H1 (cell line): ENCODE data around the gene ALPG. TPM values are rescaled to one million over a fixed set of nuclear protein-coding genes. Genes with fewer than 3 reads are reported as not detected.
"Not testable (repeated sequence)": the region's sequence is repeated elsewhere in the genome, so short reads cannot be mapped to it uniquely, and the experiment has no call there.

Source experiments
- CTCF ChIA-PET: fragments of 300-600 bp; sonication (Branson Sonifier 250); formaldehyde crosslinking; loops from one replicate; lab custom pipeline; 2021; ENCODE audit not compliant: partially characterized antibody; lab: Charles Lee
- POLR2A ChIA-PET: fragments of 300-600 bp; sonication (Branson Sonifier 250); formaldehyde crosslinking; loops from one replicate; lab custom pipeline; 2021; ENCODE audit warnings: inconsistent platforms; ENCODE audit not compliant: partially characterized antibody; lab: Charles Lee
- DNase-seq, 2 experiments: peaks; one replicate each; pipeline versions ENCODE4 v3.0.0 to v3.0.0-alpha.2; 2010 to 2022; ENCODE audit warnings: low spot score in 2 of 2, low read depth in 1 of 2, mixed read lengths in 1 of 2
- FAIRE-seq: peaks from 2 replicates; lab custom pipeline; 2011; peaks lifted over from hg19 to GRCh38; lab: Jason Lieb, UNC
- H2AFZ ChIP-seq: 2 replicates; pipeline ENCODE4 v1.8.1; 2012; ENCODE audit warnings: low read length, inconsistent platforms
- H2AK5ac ChIP-seq: 2 replicates; pipeline ENCODE4 v1.6.1; 2013; ENCODE audit warnings: low read depth, low read length
- H2BK120ac ChIP-seq: replicated peaks from 2 replicates; pipeline ENCODE3; 2013; ENCODE audit warnings: low read depth, low read length, inconsistent platforms
- H2BK12ac ChIP-seq: 2 replicates; pipeline ENCODE4 v1.6.1; 2013; ENCODE audit warnings: low read depth, low read length
- H2BK15ac ChIP-seq: 2 replicates; pipeline ENCODE4 v1.6.1; 2013; ENCODE audit warnings: low read length
- H2BK20ac ChIP-seq: 2 replicates; pipeline ENCODE4 v1.6.1; 2013; ENCODE audit warnings: low read length
- H2BK5ac ChIP-seq: 2 replicates; pipeline ENCODE4 v1.6.1; 2013; ENCODE audit warnings: low read depth, low read length
- H3K14ac ChIP-seq: 2 replicates; pipeline ENCODE4 v1.6.1; 2013; ENCODE audit warnings: inconsistent platforms; ENCODE audit not compliant: insufficient read length
- H3K18ac ChIP-seq: 2 replicates; pipeline ENCODE4 v1.6.1; 2013; ENCODE audit warnings: low read length; ENCODE audit errors: extremely low read depth
- H3K23ac ChIP-seq: 2 replicates; pipeline ENCODE4 v1.6.1; 2013; ENCODE audit warnings: inconsistent platforms; ENCODE audit not compliant: insufficient read length
- H3K23me2 ChIP-seq: 2 replicates; pipeline ENCODE4 v1.6.1; 2013; ENCODE audit warnings: low read depth, low read length
- H3K27ac ChIP-seq: 2 replicates; pipeline ENCODE4 v1.6.1; 2011; ENCODE audit warnings: low read depth, low read length, inconsistent platforms
- H3K27me3 ChIP-seq, 4 experiments: replicated peaks in 1 of 4; 1 replicate in 1 of 4; 2 replicates in 3 of 4; pipeline versions ENCODE4 v1.6.1 to v1.8.1; 2011 to 2013; ENCODE audit warnings: low read length in 3 of 4, mild to moderate bottlenecking in 3 of 4, inconsistent platforms in 2 of 4, mixed read lengths in 2 of 4, moderate library complexity in 1 of 4; ENCODE audit not compliant: control insufficient read depth in 3 of 4, insufficient read depth in 3 of 4; ENCODE audit errors: extremely low read depth in 1 of 4
- H3K36me3 ChIP-seq, 4 experiments: 2 replicates each; pipeline versions ENCODE4 v1.6.1 to v1.8.1; 2011 to 2013; ENCODE audit warnings: mild to moderate bottlenecking in 4 of 4, low read length in 3 of 4, moderate library complexity in 2 of 4, control low read depth in 1 of 4, inconsistent platforms in 1 of 4; ENCODE audit not compliant: insufficient read depth in 4 of 4, control insufficient read depth in 2 of 4
- H3K4ac ChIP-seq: replicated peaks from 2 replicates; pipeline ENCODE3; 2013; ENCODE audit warnings: low read length, low read depth, mixed read lengths, inconsistent platforms; ENCODE audit not compliant: insufficient read length
- H3K4me1 ChIP-seq, 4 experiments: replicated peaks in 1 of 4; 1 replicate in 1 of 4; 2 replicates in 3 of 4; pipeline versions ENCODE4 v1.6.1 to v1.8.1; 2011 to 2013; ENCODE audit warnings: low read length in 3 of 4, inconsistent platforms in 2 of 4, mixed read lengths in 1 of 4; ENCODE audit not compliant: insufficient read depth in 4 of 4, control insufficient read depth in 3 of 4
- H3K4me2 ChIP-seq, 2 experiments: 2 replicates each; pipeline versions ENCODE4 v1.6.1 to v1.8.1; 2011 to 2013; ENCODE audit warnings: low read depth in 2 of 2, low read length in 2 of 2, control low read depth in 1 of 2, inconsistent platforms in 1 of 2, mild to moderate bottlenecking in 1 of 2; ENCODE audit not compliant: insufficient read depth in 1 of 2
- H3K4me3 ChIP-seq, 4 experiments: fragments of 200-600, 300-600 bp in 1 of 4; sonication (generic), shearing (Covaris generic), sonication (Bioruptor Twin) in 1 of 4; 2 replicates each; pipeline versions ENCODE4 v1.5.1 to v1.8.1; 2011 to 2016; ENCODE audit warnings: low read length in 4 of 4, low read depth in 3 of 4, control low read depth in 2 of 4, inconsistent platforms in 2 of 4, mild to moderate bottlenecking in 2 of 4, mixed read lengths in 1 of 4, moderate library complexity in 1 of 4; ENCODE audit not compliant: insufficient read depth in 2 of 4; ENCODE audit errors: extremely low read depth in 1 of 4
- H3K56ac ChIP-seq: replicated peaks from 2 replicates; pipeline ENCODE3; 2013; ENCODE audit warnings: low read depth, mild to moderate bottlenecking, mixed read lengths, low read length, inconsistent platforms; ENCODE audit not compliant: insufficient read length
- H3K79me1 ChIP-seq: 2 replicates; pipeline ENCODE4 v1.6.1; 2013; ENCODE audit warnings: low read depth, low read length, control low read depth
- H3K79me2 ChIP-seq, 2 experiments: 2 replicates each; pipeline versions ENCODE4 v1.6.1 to v1.8.1; 2012 to 2013; ENCODE audit warnings: low read length in 2 of 2, mild to moderate bottlenecking in 2 of 2, inconsistent platforms in 1 of 2; ENCODE audit not compliant: insufficient read depth in 2 of 2, control insufficient read depth in 1 of 2
- H3K9ac ChIP-seq, 4 experiments: replicated peaks in 1 of 4; 1 replicate in 1 of 4; 2 replicates in 3 of 4; pipeline versions ENCODE4 v1.6.1 to v1.8.1; 2011 to 2013; ENCODE audit warnings: low read depth in 3 of 4, low read length in 3 of 4, control low read depth in 2 of 4, mild to moderate bottlenecking in 2 of 4, moderate library complexity in 2 of 4, inconsistent platforms in 1 of 4; ENCODE audit errors: extremely low read depth in 1 of 4
- H3K9me3 ChIP-seq, 2 experiments: 2 replicates each; pipeline versions ENCODE4 v1.6.1 to v1.8.1; 2012 to 2013; ENCODE audit warnings: mild to moderate bottlenecking in 2 of 2, moderate library complexity in 2 of 2, control low read depth in 1 of 2, inconsistent platforms in 1 of 2, low read depth in 1 of 2, low read length in 1 of 2, mixed read lengths in 1 of 2; ENCODE audit not compliant: insufficient read depth in 2 of 2
- H4K20me1 ChIP-seq, 2 experiments: replicated peaks in 1 of 2; 2 replicates each; pipeline versions ENCODE3 to v1.8.1; 2011 to 2013; ENCODE audit warnings: inconsistent platforms in 2 of 2, low read length in 2 of 2, mild to moderate bottlenecking in 1 of 2; ENCODE audit not compliant: insufficient read depth in 2 of 2, control insufficient read depth in 1 of 2
- H4K5ac ChIP-seq: 2 replicates; pipeline ENCODE4 v1.6.1; 2013; ENCODE audit warnings: low read length, low read depth, mixed read lengths, inconsistent platforms; ENCODE audit not compliant: insufficient read length
- H4K8ac ChIP-seq: 2 replicates; pipeline ENCODE4 v1.8.0; 2013; ENCODE audit warnings: mild to moderate bottlenecking, moderate library complexity, low read length, inconsistent platforms; ENCODE audit not compliant: insufficient read depth; ENCODE audit errors: extremely low read depth
- H4K91ac ChIP-seq: replicated peaks from 2 replicates; pipeline ENCODE3; 2013; ENCODE audit warnings: low read length, mixed read lengths, inconsistent platforms; ENCODE audit not compliant: insufficient read length
- BCL11A ChIP-seq, 2 experiments: IDR thresholded peaks; one replicate each; pipeline ENCODE4 v1.6.1; 2011; ENCODE audit warnings: low read depth in 2 of 2, low read length in 2 of 2, mild to moderate bottlenecking in 2 of 2
- CEBPB ChIP-seq: IDR thresholded peaks from 2 replicates; pipeline ENCODE4 v1.6.1; 2012; ENCODE audit warnings: low read depth, low read length
- CHD1 ChIP-seq: IDR thresholded peaks from 2 replicates; pipeline ENCODE4 v1.6.1; 2012; ENCODE audit warnings: low read depth, low read length, improper control_type of control experiment
- CREB1 ChIP-seq: IDR thresholded peaks from 2 replicates; pipeline ENCODE4 v1.6.1; 2012; ENCODE audit warnings: inconsistent platforms
- EZH2 ChIP-seq: fragments of 200-600 bp; sonication (generic); IDR thresholded peaks from 2 replicates; pipeline ENCODE4 v1.7.1; 2012; ENCODE audit warnings: low read depth, mild to moderate bottlenecking, moderate library complexity, low read length, inconsistent platforms; ENCODE audit not compliant: severe bottlenecking
- KDM1A ChIP-seq: fragments of 200-600, 300-600 bp; sonication (generic); IDR thresholded peaks from 2 replicates; pipeline ENCODE4 v1.7.1; 2016; ENCODE audit warnings: mild to moderate bottlenecking, low read length, borderline replicate concordance
- KDM4A ChIP-seq: IDR thresholded peaks from one replicate; pipeline ENCODE4 v1.7.1; 2012; ENCODE audit warnings: low read depth, mild to moderate bottlenecking, moderate library complexity, low read length, inconsistent platforms; ENCODE audit not compliant: severe bottlenecking
- MAX ChIP-seq: IDR thresholded peaks from 2 replicates; pipeline ENCODE4 v1.6.1; 2012; ENCODE audit warnings: inconsistent platforms
- PHF8 ChIP-seq: fragments of 200-600 bp; sonication (generic); conservative IDR thresholded peaks from 2 replicates; pipeline ENCODE4 v1.7.1; 2012; ENCODE audit warnings: low read depth, mild to moderate bottlenecking, inconsistent platforms, low read length, moderate library complexity
- RAD21 ChIP-seq, 2 experiments: IDR thresholded peaks in 1 of 2; conservative IDR thresholded peaks in 1 of 2; 2 replicates each; pipeline ENCODE4 v1.6.1; 2011; ENCODE audit warnings: low read depth in 2 of 2, low read length in 2 of 2, improper control_type of control experiment in 1 of 2, inconsistent platforms in 1 of 2, mild to moderate bottlenecking in 1 of 2, moderate library complexity in 1 of 2
- SIRT6 ChIP-seq: IDR thresholded peaks from one replicate; pipeline ENCODE4 v1.7.1; 2012; ENCODE audit warnings: low read length, inconsistent platforms
- SP4 ChIP-seq: IDR thresholded peaks from 2 replicates; pipeline ENCODE4 v1.6.1; 2012; ENCODE audit warnings: low read length, inconsistent platforms
- TBP ChIP-seq: IDR thresholded peaks from 2 replicates; pipeline ENCODE4 v1.6.1; 2011; ENCODE audit warnings: low read depth, low read length, improper control_type of control experiment
- WGBS, 2 experiments: shearing (Covaris generic) in 1 of 2; methylation state at CpG; one replicate each; pipeline versions ENCODE4 v1.1.6 to v1.1.7; 2013 to 2015; ENCODE audit warnings: low lambda C conversion rate in 2 of 2, mixed read lengths in 2 of 2, inconsistent platforms in 1 of 2, low coverage in 1 of 2, missing lambda C conversion rate in 1 of 2; ENCODE audit not compliant: insufficient replicate concordance in 2 of 2, insufficient coverage in 1 of 2, insufficient read length in 1 of 2; ENCODE audit errors: extremely low coverage in 1 of 2, missing lambda C conversion rate in 1 of 2; 5-methylcytosine and 5-hydroxymethylcytosine counted together
- polyA plus RNA-seq, 7 experiments: library from polyadenylated mRNA; depleted of rRNA in 3 of 7; stranded (reverse) in 5 of 7; unstranded in 2 of 7; fragments of >200 nt in 5 of 7; fragments of 200-250 nt in 2 of 7; gene quantifications; 1 replicate in 5 of 7; 2 replicates in 1 of 7; 4 replicates in 1 of 7; pipeline versions ENCODE4 v1.2.1 to v1.2.3, GENCODE V29; 2011 to 2013; ENCODE audit warnings: missing spikeins in 2 of 7, mixed read lengths in 2 of 7
- total RNA-seq: library from RNA; stranded (reverse); fragmentation: NEBNext Ultra II Directional; extraction: Animal tissue kit (Norgen Biotek cat#: 25700); gene quantifications from 2 replicates; pipeline ENCODE4 v1.2.1, GENCODE V29; 2021

The ALPG gene
- total and polyA plus RNA-seq, 2 of the 8 experiments (the other 6 are each of a cell fraction or from before 2014, with no cell fraction given), result 0.56 to 2.1 TPM

- TF ChIP-seq RAD21 (IDR thresholded peaks at IDR 0.05 in 1 of 2, conservative IDR thresholded peaks at IDR 0.05 in 1 of 2; ENCODE audit: low read depth in 2 of 2, low read length in 2 of 2) (peak; percentile 24 to 42; a peak in 3 of 4 replicates), KDM4A (no peak), CEBPB (no peak), KDM1A (no peak), PHF8 (no peak), CREB1 (peak; percentile 35; the same call in 1 of the 2 replicates), CHD1 (no peak), SP4 (no peak), SIRT6 (no peak), MAX (0 out of 2 replicates have a peak, but pooled peaks have one; percentile 42), TBP (peak; percentile 35; the same call in 1 of the 2 replicates), EZH2 (no peak), BCL11A (IDR thresholded peaks at IDR 0.05; ENCODE audit: low read depth in 2 of 2, low read length in 2 of 2) (no peak)
Measured at GRCh38 chr2:232432598-232433184, 26.0 kb downstream of the ALPG start (continued).

GRCh38 chr2:232433622-232434021 lies 27.0 kb downstream of the ALPG start:
- not testable (repeated sequence) for H2BK120ac ChIP-seq, H3K4ac ChIP-seq, H3K23me2 ChIP-seq, H3K23ac ChIP-seq, H3K9ac ChIP-seq, H3K4me3 ChIP-seq, H3K56ac ChIP-seq, H3K27ac ChIP-seq, FAIRE-seq, H4K91ac ChIP-seq, H4K20me1 ChIP-seq, H3K79me2 ChIP-seq, H4K5ac ChIP-seq, H2BK5ac ChIP-seq, H3K27me3 ChIP-seq, H3K4me1 ChIP-seq, H3K18ac ChIP-seq, H3K14ac ChIP-seq, H3K4me2 ChIP-seq, H2BK12ac ChIP-seq, H3K79me1 ChIP-seq, DNase-seq, H2AFZ ChIP-seq, H4K8ac ChIP-seq, H3K9me3 ChIP-seq, H3K36me3 ChIP-seq, H2BK20ac ChIP-seq, H2AK5ac ChIP-seq
- CTCF ChIA-PET, result interaction anchor here (0.7 to 6.8 kb wide), 22 partner anchors 11 to 533 kb away, joined by 3 to 82 read pairs (median 4); no protein-coding TSS in a partner anchor
- WGBS, 2 experiments, result 82% methylated on average over 6 of the region's 9 CpGs; no CpG with 5 or more reads in 1 of the 2 experiments
- H2BK15ac ChIP-seq, result peak overlapping the region; percentile 72; the same call in 1 of the 2 replicates
- POLR2A ChIA-PET, result interaction anchor here (0.6 to 2.5 kb wide), 3 partner anchors 13 to 87 kb away, joined by 3 to 12 read pairs (median 4); no protein-coding TSS in a partner anchor
